HG03108 (cell line): ENCODE measurements around the gene UBN1.

Experiments
- ATAC-seq: cut with Tn5 transposase; IDR thresholded peaks from one replicate; pipeline ENCODE4 v1.9.1; 2021; ENCODE audit warnings: moderate library complexity; ENCODE audit not compliant: unreplicated experiment

The UBN1 gene

GRCh38 chr16:4846901-4847773, at the start of gene UBN1, which contains the start of gene GLYR1:
Gene UBN1 (plus strand): TSS chr16:4847481. CDS start chr16:4852918, 5,437 bp downstream.
Gene GLYR1 (minus strand): TSS chr16:4847288. CDS start chr16:4847265, 23 bp downstream.
- ATAC-seq = peak; percentile 89

GRCh38 chr16:4797805-4798252, 49.5 kb upstream of the UBN1 start:
- no peak for ATAC-seq

GRCh38 chr16:4798456-4798855, 48.8 kb upstream of the UBN1 start:
- no peak for ATAC-seq

- ATAC-seq = no peak
Observed at GRCh38 chr16:4799171-4799855, 48.0 kb upstream of the UBN1 start.

- ATAC-seq = no peak
Observed at GRCh38 chr16:4800290-4801041, 46.8 kb upstream of the UBN1 start.

- ATAC-seq = no peak
Observed at GRCh38 chr16:4801051-4801961, 46.0 kb upstream of the UBN1 start.

- peak; percentile 44 for ATAC-seq
Observed at GRCh38 chr16:4801962-4802658, 45.2 kb upstream of the UBN1 start, which contains the start of gene ROGDI. Gene ROGDI (minus strand): TSS chr16:4802633. CDS start chr16:4802571, 62 bp downstream.

GRCh38 chr16:4802659-4803287, 44.5 kb upstream of the UBN1 start:
- peak; percentile 91 for ATAC-seq

- no peak for ATAC-seq
Observed at GRCh38 chr16:4803401-4803844, 43.9 kb upstream of the UBN1 start.

- ATAC-seq = no peak
Observed at GRCh38 chr16:4803898-4804762, 43.2 kb upstream of the UBN1 start.

GRCh38 chr16:4805231-4805630, 42.0 kb upstream of the UBN1 start:
- no peak for ATAC-seq

- ATAC-seq = no peak
Observed at GRCh38 chr16:4806280-4806679, 41.0 kb upstream of the UBN1 start.

- no peak for ATAC-seq
Observed at GRCh38 chr16:4811242-4811641, 36.0 kb upstream of the UBN1 start.

- ATAC-seq = no peak
Observed at GRCh38 chr16:4811773-4812172, 35.5 kb upstream of the UBN1 start.

GRCh38 chr16:4813251-4814003, 33.9 kb upstream of the UBN1 start:
- no peak for ATAC-seq

GRCh38 chr16:4814046-4814445, 33.2 kb upstream of the UBN1 start:
- no peak for ATAC-seq

- ATAC-seq = no peak
Observed at GRCh38 chr16:4814542-4815173, 32.6 kb upstream of the UBN1 start.
